ENCODE measurements around the gene FYTTD1. TPM values are rescaled to one million over a fixed set of nuclear protein-coding genes. Genes with fewer than 3 reads are reported as not detected.
A peak's percentile ranks its signal among the peaks of the same experiment; 100 is the strongest.

The FYTTD1 gene
- total RNA-seq, 1 donor from 2014 or later, result 50.8 TPM

GRCh38 chr3:197750396-197750831 lies 731 bp downstream of the FYTTD1 start:
- peaks cover 6% of the 10 kb centered on the region for H3K27me3 Mint-ChIP-seq
- TF ChIP-seq CTCF (IDR thresholded peaks at IDR 0.05; ENCODE audit: unreplicated experiment), result no peak
- H3K36me3 Mint-ChIP-seq (ENCODE audit: insufficient read depth), result no peaks in the 10 kb centered on the region
- peak overlapping the region; percentile 96 for H3K27ac Mint-ChIP-seq
- DNase-seq (ENCODE audit: low spot score, unreplicated experiment), result peak; percentile 46
- peak overlapping the region; percentile 91 for H3K4me3 Mint-ChIP-seq (ENCODE audit: low read depth)
- H3K4me1 Mint-ChIP-seq (ENCODE audit: low read depth), result peaks cover 13% of the 10 kb centered on the region
- no peaks in the 10 kb centered on the region for H3K9me3 Mint-ChIP-seq (ENCODE audit: low read depth)

GRCh38 chr3:197750858-197751737 lies 1.4 kb downstream of the FYTTD1 start:
- no peak for DNase-seq (ENCODE audit: low spot score, unreplicated experiment)
- TF ChIP-seq CTCF (IDR thresholded peaks at IDR 0.05; ENCODE audit: unreplicated experiment), result no peak
- Mint-ChIP-seq H3K27ac (peak overlapping the region; percentile 96), H3K9me3 (ENCODE audit: low read depth) (no peaks in the 10 kb centered on the region), H3K36me3 (ENCODE audit: insufficient read depth) (no peaks in the 10 kb centered on the region), H3K4me3 (ENCODE audit: low read depth) (peak overlapping the region; percentile 91), H3K4me1 (ENCODE audit: low read depth) (peaks cover 13% of the 10 kb centered on the region), H3K27me3 (peaks cover 6% of the 10 kb centered on the region)

- Mint-ChIP-seq H3K36me3 (ENCODE audit: insufficient read depth) (peaks cover 1% of the 10 kb centered on the region), H3K27ac (no peak overlapping the region), H3K27me3 (peaks cover 5% of the 10 kb centered on the region), H3K4me1 (ENCODE audit: low read depth) (peaks cover 13% of the 10 kb centered on the region), H3K4me3 (ENCODE audit: low read depth) (peak overlapping the region; percentile 58), H3K9me3 (ENCODE audit: low read depth) (no peaks in the 10 kb centered on the region)
- TF ChIP-seq CTCF (IDR thresholded peaks at IDR 0.05; ENCODE audit: unreplicated experiment), result no peak
- no peak for DNase-seq (ENCODE audit: low spot score, unreplicated experiment)
Measured at GRCh38 chr3:197752107-197752506, 2.4 kb downstream of the FYTTD1 start.

GRCh38 chr3:197753263-197753662 lies 3.6 kb downstream of the FYTTD1 start:
- TF ChIP-seq CTCF (IDR thresholded peaks at IDR 0.05; ENCODE audit: unreplicated experiment), result peak; percentile 27
- peaks cover 4% of the 10 kb centered on the region for H3K36me3 Mint-ChIP-seq (ENCODE audit: insufficient read depth)
- H3K4me3 Mint-ChIP-seq (ENCODE audit: low read depth), result no peak overlapping the region
- peaks cover 13% of the 10 kb centered on the region for H3K4me1 Mint-ChIP-seq (ENCODE audit: low read depth)
- DNase-seq (ENCODE audit: low spot score, unreplicated experiment), result no peak
- no peak overlapping the region for H3K27ac Mint-ChIP-seq
- H3K27me3 Mint-ChIP-seq, result peaks cover 4% of the 10 kb centered on the region
- H3K9me3 Mint-ChIP-seq (ENCODE audit: low read depth), result no peaks in the 10 kb centered on the region

GRCh38 chr3:197756704-197757103 lies 7.0 kb downstream of the FYTTD1 start:
- peaks cover 4% of the 10 kb centered on the region for H3K4me1 Mint-ChIP-seq (ENCODE audit: low read depth)
- DNase-seq (ENCODE audit: low spot score, unreplicated experiment), result no peak
- no peaks in the 10 kb centered on the region for H3K9me3 Mint-ChIP-seq (ENCODE audit: low read depth)
- H3K27ac Mint-ChIP-seq, result no peak overlapping the region
- H3K27me3 Mint-ChIP-seq, result no peaks in the 10 kb centered on the region
- H3K36me3 Mint-ChIP-seq (ENCODE audit: insufficient read depth), result peaks cover 4% of the 10 kb centered on the region
- TF ChIP-seq CTCF (IDR thresholded peaks at IDR 0.05; ENCODE audit: unreplicated experiment), result no peak
- no peak overlapping the region for H3K4me3 Mint-ChIP-seq (ENCODE audit: low read depth)

All from progenitor cell of endocrine pancreas (in vitro differentiated cells).